22Rv1 (cell line): ENCODE data around the gene CLDN5.

ENCODE experiments used
- H3K27ac ChIP-seq: fragments of 450-650 bp; 2 replicates; pipeline ENCODE4 v1.5.1; 2017
- CTCF ChIP-seq: fragments of 450-650 bp; IDR thresholded peaks from 2 replicates; pipeline ENCODE4 v1.5.1; 2017; ENCODE audit warnings: mild to moderate bottlenecking
- ZFX ChIP-seq: fragments of 450-650 bp; IDR thresholded peaks from 2 replicates; pipeline ENCODE4 v1.6.1; 2017; ENCODE audit warnings: antibody characterized with exemption, borderline replicate concordance

CLDN5 gene

DNA sequence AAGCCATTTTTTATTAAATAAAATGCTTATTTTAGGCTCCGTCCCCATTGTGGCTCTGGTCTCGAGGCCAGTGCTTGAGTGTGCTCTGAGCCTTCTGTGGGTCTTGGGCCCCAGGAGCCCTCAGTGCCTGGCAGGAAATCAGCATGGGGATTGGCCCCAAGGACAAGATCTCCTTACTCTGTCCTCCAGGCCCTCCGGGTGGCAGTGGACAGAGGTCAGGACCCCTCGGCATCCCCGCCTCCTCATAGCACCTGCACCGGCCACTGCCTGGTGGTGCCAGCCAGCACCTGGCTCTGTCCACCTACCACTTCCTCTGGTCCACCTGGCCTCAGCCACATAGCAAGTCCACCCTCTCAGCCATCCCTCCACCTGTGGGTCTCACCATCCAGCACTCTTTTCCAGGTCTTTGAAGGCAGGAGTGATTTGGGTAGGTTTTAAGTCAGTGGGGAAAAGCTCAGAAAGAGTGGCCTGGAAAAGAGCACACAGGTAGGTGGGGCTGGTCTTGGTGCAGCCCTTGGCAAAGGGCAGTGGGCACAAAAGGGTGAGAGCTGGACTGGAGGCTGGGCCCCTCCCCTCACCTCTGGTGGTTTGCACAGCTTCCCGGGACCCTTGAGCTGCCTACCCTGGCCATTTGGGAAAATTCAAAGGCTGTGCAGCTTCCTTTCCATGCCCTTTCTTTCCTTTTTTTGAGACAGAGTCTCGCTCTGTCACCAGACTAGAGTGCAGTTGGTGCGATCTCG lies 3.5 kb downstream of the CLDN5 start:
- TF ChIP-seq CTCF (no peak), ZFX (no peak)
- no peak overlapping the region for H3K27ac ChIP-seq

DNA sequence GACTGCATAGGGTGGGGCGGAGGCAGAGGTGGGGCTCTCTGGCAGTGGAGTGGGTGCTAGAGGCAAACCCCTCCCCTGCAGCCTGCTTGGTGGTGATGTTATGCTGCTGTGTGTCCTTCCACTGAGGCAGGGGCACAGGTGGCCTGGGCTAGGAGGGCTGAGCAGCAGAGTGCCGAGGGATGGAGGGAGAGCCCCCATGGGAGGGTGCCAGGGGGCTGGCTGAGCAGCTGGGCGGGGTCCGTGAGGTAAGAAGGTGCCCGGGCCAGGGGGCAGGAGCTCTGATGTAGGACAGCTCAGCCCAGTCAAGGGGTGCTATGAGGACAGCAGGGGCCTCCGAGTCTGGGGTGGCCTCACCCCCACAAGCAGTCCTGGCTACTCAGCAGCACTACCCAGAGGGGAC lies 4.2 kb downstream of the CLDN5 start:
- TF ChIP-seq ZFX = no peak
- no peak for TF ChIP-seq CTCF
- H3K27ac ChIP-seq = no peak overlapping the region

DNA sequence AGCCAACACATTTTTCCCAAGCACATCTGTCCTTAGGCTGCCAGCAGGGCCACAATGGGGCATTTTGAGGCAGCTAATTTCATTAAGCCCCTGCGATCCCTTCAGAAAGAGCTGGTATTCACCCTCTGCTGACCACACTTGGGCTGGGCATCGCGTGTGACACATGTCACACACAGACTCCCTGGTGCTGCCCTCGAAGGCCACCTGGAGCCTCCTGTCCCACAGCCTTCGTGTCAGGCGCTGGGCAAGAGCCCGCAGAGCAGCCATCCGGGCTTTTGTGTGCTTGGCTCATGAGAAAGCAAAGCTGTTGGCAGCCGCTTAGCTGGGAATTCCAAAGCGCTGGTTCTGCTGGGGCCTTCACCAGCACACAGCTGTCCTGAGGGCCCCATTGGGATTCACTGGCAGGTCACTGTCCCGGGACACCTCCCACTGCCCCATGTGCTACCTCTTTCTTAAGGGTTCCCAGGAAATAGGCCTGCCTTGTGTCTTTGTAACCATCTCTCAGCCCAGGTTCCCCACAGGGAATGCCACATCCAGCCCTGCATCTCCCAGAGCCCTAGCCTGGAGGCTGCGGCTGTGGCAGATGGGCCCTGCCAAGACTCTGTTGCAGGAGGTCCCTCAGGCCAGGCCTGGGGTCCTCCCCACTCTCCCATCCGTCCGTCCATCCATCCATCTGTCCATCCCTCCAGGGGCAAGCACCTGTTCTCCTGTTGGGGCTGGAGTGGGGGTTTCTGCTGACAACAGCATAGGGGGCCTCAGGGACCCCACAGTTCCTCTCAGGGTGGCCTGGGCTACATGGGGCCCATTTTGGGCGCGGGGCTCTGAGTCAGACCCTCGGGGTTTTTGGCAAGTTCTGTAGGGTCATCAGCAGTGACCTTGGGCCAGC lies 4.9 kb downstream of the CLDN5 start:
- TF ChIP-seq CTCF = no peak
- no peak overlapping the region for H3K27ac ChIP-seq

DNA sequence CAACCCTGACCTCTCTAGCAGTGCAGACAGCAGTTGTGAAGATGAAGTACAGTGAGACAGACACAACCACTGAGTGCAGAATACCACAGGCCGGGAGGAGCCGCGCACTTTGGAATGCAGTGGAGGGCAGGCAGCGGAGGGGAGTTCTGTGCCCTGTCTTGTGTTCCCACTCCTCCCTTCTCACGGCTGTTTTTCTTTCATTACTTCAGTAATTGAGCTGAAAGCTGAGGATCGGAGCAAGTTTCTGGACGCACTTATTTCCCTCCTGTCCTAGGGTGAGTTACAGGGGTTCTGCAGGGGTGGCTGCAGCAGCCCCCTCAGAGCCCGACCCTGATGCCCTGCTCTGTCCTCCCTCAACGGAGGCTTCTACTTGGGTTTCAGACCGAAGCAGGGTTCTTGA lies 5.6 kb downstream of the CLDN5 start:
- no peak overlapping the region for H3K27ac ChIP-seq

DNA sequence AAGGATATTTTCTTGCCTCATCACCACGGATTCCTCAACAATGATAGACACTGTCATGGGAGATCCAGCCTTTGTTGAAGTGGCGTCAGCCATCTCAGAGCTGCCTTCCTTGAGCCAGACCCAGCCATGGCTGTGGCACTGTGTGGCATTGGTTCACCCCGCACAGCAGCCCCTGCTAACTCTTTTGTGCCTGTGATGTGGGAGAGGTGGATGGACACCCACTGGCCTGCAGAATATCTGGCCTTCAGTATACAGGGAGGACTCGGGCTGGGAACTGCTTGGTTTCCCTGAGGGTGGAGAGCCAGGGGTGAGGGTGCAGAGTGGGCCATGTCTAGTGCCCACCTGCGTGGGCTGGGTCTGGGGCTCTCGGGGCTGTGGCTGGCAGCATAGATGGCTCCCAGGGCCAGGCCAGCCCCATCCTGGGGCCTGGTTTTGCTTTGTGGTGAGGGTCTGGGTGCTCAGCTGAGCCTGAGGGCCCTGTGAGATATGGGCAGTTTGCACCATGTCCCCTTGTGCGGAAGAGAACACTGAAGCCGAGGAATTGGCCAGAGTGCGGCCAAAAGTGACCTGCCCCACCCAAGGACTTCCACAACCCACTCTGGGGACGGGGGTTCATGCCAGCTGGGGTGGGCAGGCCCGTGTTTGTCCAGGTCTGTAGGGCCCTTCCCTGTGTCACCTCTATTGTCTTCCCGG lies 6.1 kb downstream of the CLDN5 start:
- H3K27ac ChIP-seq = no peak overlapping the region
- TF ChIP-seq ZFX (no peak), CTCF (no peak)

More for the DNA sequence above, 5.6 kb downstream of the CLDN5 start:
- no peak for TF ChIP-seq CTCF
- no peak for TF ChIP-seq ZFX

- no peak overlapping the region for H3K27ac ChIP-seq
- TF ChIP-seq ZFX (no peak), CTCF (no peak)
Observed at GRCh38 chr22:19517171-19517500, 7.1 kb downstream of the CLDN5 start.
